SK-N-MC (cell line): ENCODE data around the gene NLGN1.
A peak's percentile ranks its signal among the peaks of the same experiment; 100 is the strongest.

ENCODE experiments used
- DNase-seq: peaks from one replicate; pipeline ENCODE4 v3.0.0-alpha.2; 2011; ENCODE audit warnings: low read depth, low spot score
- H3K27ac ChIP-seq: fragments of 200-600 bp; sonication (generic); 2 replicates; pipeline ENCODE4 v1.5.1; 2016; ENCODE audit warnings: mixed run types
- H3K36me3 ChIP-seq: fragments of 200-600 bp; sonication (generic); 2 replicates; pipeline ENCODE4 v1.6.1; 2017; ENCODE audit warnings: antibody characterized with exemption, low read length, mixed read lengths; ENCODE audit not compliant: insufficient read depth
- H3K4me3 ChIP-seq: fragments of 200-600 bp; sonication (generic); 2 replicates; pipeline ENCODE4 v1.5.1; 2016
- H3K9ac ChIP-seq: fragments of 200-600 bp; sonication (generic); 2 replicates; pipeline ENCODE4 v1.8.0; 2017; ENCODE audit warnings: mixed run types, mixed read lengths; ENCODE audit not compliant: insufficient read length
- H3K9me3 ChIP-seq: fragments of 200-600 bp; sonication (generic); 2 replicates; pipeline ENCODE4 v1.6.1; 2017; ENCODE audit warnings: low read depth, mild to moderate bottlenecking, antibody characterized with exemption, low read length, moderate library complexity, mixed read lengths
- EZH2 ChIP-seq: fragments of 200-600 bp; sonication (generic); IDR thresholded peaks from one replicate; pipeline ENCODE4 v1.6.1; 2017; ENCODE audit warnings: antibody characterized with exemption
- FOXP2 ChIP-seq: optimal IDR thresholded peaks from 2 replicates; pipeline ENCODE3; 2011; ENCODE audit warnings: mild to moderate bottlenecking, moderate library complexity; ENCODE audit not compliant: insufficient read depth; ENCODE audit errors: extremely low read length, control extremely low read depth
- POLR2AphosphoS5 ChIP-seq: IDR thresholded peaks from 2 replicates; pipeline ENCODE4 v1.6.1; 2012; ENCODE audit warnings: mild to moderate bottlenecking, low read depth, low read length, borderline replicate concordance

NLGN1 gene

DNA sequence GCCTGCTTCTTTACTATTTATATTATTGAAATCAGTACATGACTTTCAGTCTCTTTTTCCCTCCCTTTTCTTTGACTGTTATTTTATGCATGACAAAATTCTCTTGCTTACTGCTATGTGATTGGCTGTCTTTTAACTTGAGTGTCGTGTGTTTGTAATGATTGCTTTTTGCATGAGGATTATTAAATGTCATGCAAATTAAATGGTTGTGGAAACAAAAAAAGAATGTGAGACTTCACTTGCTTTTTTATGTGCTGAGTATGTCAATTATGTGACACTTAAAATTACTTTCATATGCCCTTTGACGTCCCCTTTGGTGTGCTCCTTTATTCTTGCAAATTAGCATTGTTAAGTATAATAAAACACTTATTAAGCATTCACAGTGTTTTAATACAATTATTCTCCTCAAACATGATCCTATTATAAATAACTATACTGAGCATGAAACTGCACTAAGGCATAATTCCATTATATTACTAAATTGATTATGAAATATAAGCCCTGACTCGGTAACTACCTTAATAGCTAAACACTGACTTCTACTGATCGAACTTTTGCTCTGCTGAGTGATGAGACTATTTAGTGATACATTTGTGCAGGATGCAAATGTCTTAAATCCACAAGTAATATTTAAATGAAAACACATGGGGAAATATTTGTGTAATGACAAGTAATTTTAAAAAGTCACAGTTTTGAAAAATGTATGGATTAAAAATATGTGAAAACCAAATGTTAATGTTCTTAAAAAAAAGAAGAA lies 401.7 kb downstream of the NLGN1 start:
- Histone ChIP-seq H3K9ac (peak overlapping the region; percentile 43), H3K27ac (peak overlapping the region; percentile 69), H3K9me3 (no peaks in the 10 kb centered on the region), H3K36me3 (no peaks in the 10 kb centered on the region), H3K4me3 (peak overlapping the region; percentile 69)
- no peak; the same call in 1 of the 2 replicates for TF ChIP-seq POLR2AphosphoS5
- no peak for TF ChIP-seq FOXP2
- no peak for TF ChIP-seq EZH2
- peak; percentile 37 for DNase-seq

DNA sequence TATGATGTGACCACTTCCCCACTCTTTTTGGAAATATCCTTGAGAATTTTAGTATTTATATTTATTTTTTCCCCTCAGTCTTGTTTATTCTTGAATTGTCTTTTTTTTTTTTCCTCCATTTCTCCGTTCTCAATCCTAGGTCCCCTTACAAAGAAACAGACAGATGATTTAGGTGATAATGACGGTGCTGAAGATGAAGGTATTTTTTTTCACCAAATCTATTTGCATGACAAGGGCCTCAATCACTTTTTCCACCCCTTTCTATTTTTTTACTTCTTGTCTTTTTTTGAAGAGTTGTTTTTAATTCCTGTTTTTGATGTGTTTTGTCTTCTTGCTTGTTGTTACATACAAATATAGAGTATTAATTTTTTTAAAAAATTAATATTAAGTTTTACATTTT lies 402.6 kb downstream of the NLGN1 start:
- Histone ChIP-seq H3K9me3 (no peaks in the 10 kb centered on the region), H3K9ac (peak overlapping the region; percentile 43), H3K4me3 (no peak overlapping the region), H3K36me3 (no peaks in the 10 kb centered on the region), H3K27ac (peak overlapping the region; percentile 69; the same call in 1 of the 2 replicates)
- TF ChIP-seq FOXP2 = no peak
- TF ChIP-seq POLR2AphosphoS5 = no peak
- no peak for TF ChIP-seq EZH2
- no peak for DNase-seq

DNA sequence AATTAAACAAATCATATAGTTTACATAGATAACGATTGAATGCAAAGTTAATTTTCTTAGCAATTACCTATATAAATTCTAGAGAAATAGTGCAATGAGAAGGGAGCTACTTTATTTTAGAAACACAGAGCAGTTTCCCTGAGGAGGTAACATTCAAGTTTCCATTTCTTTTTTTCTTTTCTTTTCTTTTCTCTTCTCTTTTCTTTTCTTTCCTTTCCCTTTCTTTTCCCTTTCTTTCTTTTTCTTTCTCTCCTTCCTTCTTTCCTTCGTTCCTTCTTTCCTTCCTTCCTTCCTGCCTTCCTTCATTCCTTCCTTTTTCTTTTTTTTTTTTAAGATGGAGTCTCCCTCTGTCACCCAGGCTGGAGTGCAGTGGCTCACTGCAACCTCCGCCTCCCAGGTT lies 417.3 kb downstream of the NLGN1 start:
- Histone ChIP-seq H3K27ac (no peak overlapping the region), H3K36me3 (no peaks in the 10 kb centered on the region), H3K9me3 (no peaks in the 10 kb centered on the region), H3K9ac (no peak overlapping the region), H3K4me3 (no peak overlapping the region)
- no peak for DNase-seq
- TF ChIP-seq EZH2 (no peak), POLR2AphosphoS5 (no peak), FOXP2 (no peak)

DNA sequence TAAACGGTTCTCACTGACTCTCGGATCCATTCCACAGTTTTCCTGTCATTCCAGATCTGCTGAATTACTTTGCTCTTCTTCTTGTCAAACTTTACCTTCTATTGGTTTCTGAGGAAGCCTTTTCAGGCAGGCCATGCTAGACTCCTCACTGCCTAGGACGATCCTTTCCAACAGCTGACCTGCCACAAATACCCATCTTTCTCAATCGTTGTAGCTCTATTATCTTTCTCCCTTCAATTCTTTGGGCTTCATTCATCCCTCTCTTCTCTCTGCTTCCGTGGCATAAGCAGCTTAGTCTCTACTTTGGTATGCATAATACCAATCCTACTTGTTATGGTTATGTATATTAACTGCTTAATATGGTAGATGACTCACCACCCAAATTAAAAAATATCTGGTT lies 421.8 kb downstream of the NLGN1 start:
- Histone ChIP-seq H3K9me3 (no peaks in the 10 kb centered on the region), H3K9ac (no peak overlapping the region), H3K36me3 (no peaks in the 10 kb centered on the region), H3K4me3 (no peak overlapping the region), H3K27ac (no peak overlapping the region)
- no peak for DNase-seq
- TF ChIP-seq POLR2AphosphoS5 (no peak), FOXP2 (no peak), EZH2 (no peak)

DNA sequence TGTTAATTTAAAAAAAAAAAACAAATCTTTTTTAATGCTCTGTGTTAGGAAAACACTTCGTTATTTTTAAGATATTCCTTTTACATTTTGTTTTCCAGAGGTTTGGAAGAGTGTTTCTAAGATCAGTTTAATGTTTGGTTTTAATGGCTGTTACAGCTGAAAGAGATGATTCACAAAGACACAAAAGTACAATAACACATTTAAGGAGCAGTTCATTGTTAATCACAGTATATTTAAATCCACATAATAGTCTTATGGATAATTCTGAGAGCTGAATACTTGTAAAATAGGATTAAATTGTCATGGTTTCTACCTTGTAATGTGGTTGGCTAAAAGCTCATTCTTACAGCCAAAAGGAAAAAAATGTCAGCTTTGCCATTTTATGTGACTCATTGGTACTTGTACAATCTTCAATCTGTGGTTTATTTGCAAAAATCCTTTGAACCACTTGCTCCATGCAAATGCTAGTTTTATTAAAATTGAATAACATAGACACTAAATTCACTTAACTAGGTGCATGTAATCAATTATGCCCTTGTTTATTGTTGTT lies 426.4 kb downstream of the NLGN1 start:
- Histone ChIP-seq H3K36me3 (no peaks in the 10 kb centered on the region), H3K27ac (no peak overlapping the region), H3K4me3 (no peak overlapping the region), H3K9me3 (no peaks in the 10 kb centered on the region), H3K9ac (no peak overlapping the region)
- TF ChIP-seq EZH2 (no peak), POLR2AphosphoS5 (no peak), FOXP2 (no peak)
- DNase-seq = no peak

DNA sequence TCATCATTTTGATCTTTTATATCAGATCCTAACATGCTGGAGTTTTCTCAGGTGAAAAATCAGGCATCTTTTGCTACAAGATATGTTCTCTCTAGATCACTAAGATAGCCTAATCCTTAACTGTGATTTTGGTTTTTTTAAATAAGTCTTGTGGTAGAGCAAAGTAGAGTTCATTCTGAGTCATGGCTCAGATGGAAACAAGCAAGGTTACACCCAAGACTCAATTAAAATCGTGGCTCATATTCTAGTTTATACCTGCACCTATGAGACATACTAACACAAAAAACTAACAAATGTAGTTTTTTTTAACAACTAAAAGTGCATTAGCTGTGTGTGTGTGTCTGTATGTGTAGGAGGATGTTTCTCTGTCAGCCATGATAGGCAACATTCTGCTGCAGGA lies 428.2 kb downstream of the NLGN1 start:
- Histone ChIP-seq H3K9ac (no peak overlapping the region), H3K36me3 (no peaks in the 10 kb centered on the region), H3K4me3 (no peak overlapping the region), H3K27ac (no peak overlapping the region), H3K9me3 (no peaks in the 10 kb centered on the region)
- DNase-seq = no peak
- TF ChIP-seq FOXP2 (no peak), EZH2 (no peak), POLR2AphosphoS5 (no peak)

DNA sequence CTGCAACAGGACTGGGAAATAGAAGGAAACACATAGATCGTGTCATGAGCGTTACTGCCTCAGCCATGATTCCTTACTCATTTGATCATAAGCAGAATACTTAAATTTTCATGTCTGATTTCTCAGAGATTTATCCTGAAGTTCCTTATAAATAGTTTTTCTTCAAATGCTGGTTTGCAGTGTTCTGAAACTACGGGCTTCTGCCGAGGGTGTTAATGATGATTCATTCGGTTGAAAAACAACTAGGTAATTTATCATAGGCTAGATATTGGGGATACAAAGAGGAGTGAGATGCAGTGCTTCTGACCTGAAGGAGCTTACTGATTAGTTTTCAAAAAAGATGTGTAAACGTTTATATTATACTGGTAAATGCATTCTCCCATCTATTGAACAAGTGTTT lies 428.9 kb downstream of the NLGN1 start:
- no peak for TF ChIP-seq POLR2AphosphoS5
- no peak for TF ChIP-seq FOXP2
- no peak for TF ChIP-seq EZH2
- Histone ChIP-seq H3K9me3 (no peaks in the 10 kb centered on the region), H3K36me3 (no peaks in the 10 kb centered on the region), H3K9ac (no peak overlapping the region), H3K27ac (no peak overlapping the region), H3K4me3 (no peak overlapping the region)
- no peak for DNase-seq

DNA sequence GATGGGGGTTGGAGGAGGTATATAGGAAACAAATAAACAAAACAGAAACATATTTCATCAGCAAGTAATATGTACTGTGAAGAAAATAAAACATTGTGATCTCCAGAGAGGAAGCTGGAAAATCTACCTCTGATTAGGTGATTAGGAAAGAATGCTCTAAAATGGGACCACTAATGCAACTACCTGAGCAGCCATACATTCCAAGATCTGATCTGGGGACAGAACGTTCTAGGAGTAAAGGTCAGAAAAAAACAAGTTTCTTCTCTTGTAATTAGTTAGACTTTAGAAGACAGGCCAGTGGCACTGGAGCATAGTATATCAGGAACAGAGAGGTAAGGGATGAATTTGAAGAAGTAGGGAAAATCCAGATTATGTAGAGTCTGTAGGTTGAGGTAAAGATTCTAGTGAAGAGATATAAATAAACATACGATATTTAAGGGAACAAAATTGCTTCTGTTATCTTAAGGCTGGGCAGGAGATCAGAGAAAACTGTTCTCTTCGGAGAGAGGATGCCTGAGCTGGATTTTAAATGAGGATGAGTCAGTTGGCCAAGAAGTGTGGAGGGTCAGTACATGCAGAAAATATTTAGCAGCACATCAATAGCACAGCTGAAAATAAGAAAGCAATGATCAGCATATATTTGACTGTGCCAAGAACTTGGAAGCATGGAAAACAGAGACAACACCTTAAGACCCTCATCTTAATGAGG lies 429.5 kb downstream of the NLGN1 start:
- no peak overlapping the region for H3K9ac ChIP-seq
- H3K4me3 ChIP-seq = no peak overlapping the region
- H3K9me3 ChIP-seq = no peaks in the 10 kb centered on the region
- no peak for DNase-seq
- no peaks in the 10 kb centered on the region for H3K36me3 ChIP-seq
- TF ChIP-seq EZH2 (no peak), POLR2AphosphoS5 (no peak), FOXP2 (no peak)
- no peak overlapping the region for H3K27ac ChIP-seq

DNA sequence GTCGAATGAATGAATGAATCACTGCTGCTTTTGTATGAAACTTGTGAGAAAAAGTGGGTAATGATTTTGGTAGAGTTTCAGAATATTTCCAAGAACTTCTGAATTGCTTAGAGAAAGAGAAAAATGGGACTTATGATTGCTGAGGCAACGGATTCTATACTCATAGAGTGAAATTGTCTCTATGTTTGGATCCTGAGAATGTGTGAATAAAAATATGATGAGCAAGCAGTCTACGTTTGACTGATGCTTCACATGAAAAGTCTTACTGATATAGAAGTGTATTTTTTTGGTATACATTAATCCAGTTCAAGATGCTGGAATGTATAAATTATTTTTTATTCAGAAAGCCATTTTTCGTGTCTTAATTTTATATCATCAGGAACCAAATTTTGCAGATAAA lies 441.1 kb downstream of the NLGN1 start:
- DNase-seq = no peak
- Histone ChIP-seq H3K9me3 (no peaks in the 10 kb centered on the region), H3K27ac (no peak overlapping the region), H3K4me3 (no peak overlapping the region), H3K9ac (no peak overlapping the region), H3K36me3 (no peaks in the 10 kb centered on the region)
- no peak for TF ChIP-seq FOXP2
